Duodenal mucosa (tissue), 2 donors: ENCODE data around the gene TUBB6.

Experiments used
- H3K27ac ChIP-seq: one replicate; pipeline ENCODE4 v1.7.0; 2013; ENCODE audit warnings: low read depth, low read length
- H3K27me3 ChIP-seq, 2 donors: one replicate each; pipeline ENCODE4 v1.7.0; 2013; ENCODE audit warnings: low read length in 2 of 2, control low read depth in 1 of 2; ENCODE audit not compliant: insufficient read depth in 2 of 2, control insufficient read depth in 1 of 2
- H3K36me3 ChIP-seq, 2 donors: one replicate each; pipeline ENCODE4 v1.7.0; 2013; ENCODE audit warnings: low read length in 2 of 2, control low read depth in 1 of 2; ENCODE audit not compliant: insufficient read depth in 2 of 2, control insufficient read depth in 1 of 2
- H3K4me1 ChIP-seq, 2 donors: one replicate each; pipeline ENCODE4 v1.7.0; 2013; ENCODE audit warnings: low read length in 2 of 2, control low read depth in 1 of 2; ENCODE audit not compliant: insufficient read depth in 2 of 2, control insufficient read depth in 1 of 2
- H3K4me3 ChIP-seq, 2 donors: one replicate each; pipeline ENCODE4 v1.7.0; 2013; ENCODE audit warnings: low read length in 2 of 2, low read depth in 1 of 2
- H3K9ac ChIP-seq, 2 donors: one replicate each; pipeline ENCODE4 v1.7.0; 2013; ENCODE audit warnings: low read length in 2 of 2, low read depth in 1 of 2
- H3K9me3 ChIP-seq, 2 donors: one replicate each; pipeline ENCODE4 v1.7.0; 2013; ENCODE audit warnings: low read length in 2 of 2, control low read depth in 1 of 2; ENCODE audit not compliant: control insufficient read depth in 1 of 2

The TUBB6 gene

DNA sequence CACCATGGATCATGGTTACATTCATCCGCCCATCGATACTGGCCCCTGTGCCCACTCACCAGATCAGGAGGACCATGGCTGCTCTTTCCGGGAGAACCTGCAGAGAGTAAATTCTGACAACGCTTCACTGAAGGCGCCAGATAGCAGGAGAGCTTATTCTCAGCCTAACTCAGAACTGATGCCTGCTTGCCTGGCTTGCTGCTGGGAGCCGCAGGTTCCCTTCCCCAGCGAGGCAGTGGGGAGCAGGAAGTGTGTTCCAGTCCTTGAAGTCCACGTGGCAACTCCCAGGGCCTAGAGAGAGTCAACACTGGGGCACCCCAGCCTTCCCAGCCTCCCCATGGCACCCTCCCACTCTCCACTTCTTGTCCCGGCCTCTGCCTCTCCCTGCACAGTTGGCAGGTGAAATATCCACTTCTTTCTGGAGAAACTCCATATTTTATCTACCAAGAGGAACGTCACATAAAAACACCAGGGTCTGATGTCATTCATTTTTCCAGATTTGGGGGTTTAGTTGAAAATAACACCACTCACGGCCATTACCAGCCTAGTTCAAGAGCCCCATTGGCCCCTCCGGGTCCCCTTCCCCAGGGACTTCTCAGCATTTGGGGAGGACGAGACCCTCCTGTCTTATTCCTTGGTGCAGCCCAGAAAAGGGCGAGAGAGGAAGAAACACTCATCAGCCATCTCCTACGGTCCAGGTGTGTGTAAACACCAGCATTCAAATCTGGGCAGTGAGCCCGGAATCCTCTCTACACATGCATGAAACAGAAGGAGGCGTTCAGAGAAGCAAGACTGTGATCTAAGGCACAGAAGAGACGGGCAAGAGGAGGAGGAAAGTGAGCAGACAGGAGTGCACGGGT lies 3.5 kb upstream of the TUBB6 start:
- H3K4me3 ChIP-seq = no peak overlapping the region
- H3K27ac ChIP-seq = no peak overlapping the region
- H3K4me1 ChIP-seq = peaks cover 3 to 13% of the 10 kb centered on the region in 2 donors
- no peaks in the 10 kb centered on the region for H3K36me3 ChIP-seq
- H3K9me3 ChIP-seq = no peaks in the 10 kb centered on the region
- no peak overlapping the region for H3K9ac ChIP-seq
- peaks cover 16 to 22% of the 10 kb centered on the region in 2 donors for H3K27me3 ChIP-seq

DNA sequence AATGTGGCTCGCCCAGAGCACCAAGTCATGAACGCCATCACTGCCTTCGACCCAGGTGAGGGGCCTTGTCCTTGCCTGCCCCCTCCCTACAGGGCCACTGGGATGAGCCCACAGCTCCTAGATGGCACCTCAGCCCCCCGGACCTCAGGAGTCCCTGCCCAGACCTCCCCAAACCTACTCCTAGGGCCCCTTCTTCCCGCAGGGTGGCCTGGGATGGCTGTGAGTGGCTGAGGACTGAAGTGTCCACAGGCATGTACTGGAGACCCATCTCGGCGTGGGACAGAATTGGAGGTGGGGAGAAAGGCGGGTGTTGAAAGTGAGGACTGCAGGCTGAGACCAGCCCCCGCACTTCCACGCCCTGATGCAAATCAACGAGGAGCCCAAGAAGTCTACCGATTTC lies 2.8 kb upstream of the TUBB6 start:
- Histone ChIP-seq H3K9me3 (no peaks in the 10 kb centered on the region), H3K9ac (no peak overlapping the region), H3K27ac (no peak overlapping the region), H3K36me3 (no peaks in the 10 kb centered on the region), H3K4me1 (peaks cover 4 to 13% of the 10 kb centered on the region in 2 donors), H3K27me3 (peaks cover 19 to 27% of the 10 kb centered on the region in 2 donors), H3K4me3 (no peak overlapping the region)

GRCh38 chr18:12305930-12306629 lies 2.0 kb upstream of the TUBB6 start:
- H3K4me3 ChIP-seq = no peak overlapping the region
- H3K27me3 ChIP-seq = peaks cover 19 to 27% of the 10 kb centered on the region in 2 donors
- peaks cover 4 to 13% of the 10 kb centered on the region in 2 donors for H3K4me1 ChIP-seq
- no peak overlapping the region for H3K27ac ChIP-seq
- no peak overlapping the region for H3K9ac ChIP-seq
- no peaks in the 10 kb centered on the region for H3K9me3 ChIP-seq
- H3K36me3 ChIP-seq = no peaks in the 10 kb centered on the region

- peaks cover 4 to 13% of the 10 kb centered on the region in 2 donors for H3K4me1 ChIP-seq
- peak overlapping the region; percentile 62 for H3K27ac ChIP-seq
- H3K36me3 ChIP-seq = no peaks in the 10 kb centered on the region
- H3K27me3 ChIP-seq = peaks cover 19 to 27% of the 10 kb centered on the region in 2 donors
- no peak overlapping the region for H3K9ac ChIP-seq
- peak overlapping the region; percentile 31 to 58 for H3K4me3 ChIP-seq
- peaks cover 0 to 3% of the 10 kb centered on the region in 2 donors for H3K9me3 ChIP-seq
These were observed 1.0 kb upstream of the TUBB6 start for GRCh38 chr18:12306752-12307700.

GRCh38 chr18:12308386-12309100 lies 502 bp downstream of the TUBB6 start:
- Histone ChIP-seq H3K9me3 (peaks cover 3 to 8% of the 10 kb centered on the region in 2 donors), H3K27ac (peak overlapping the region; percentile 82), H3K27me3 (peaks cover 19 to 27% of the 10 kb centered on the region in 2 donors), H3K4me1 (peaks cover 4 to 13% of the 10 kb centered on the region in 2 donors), H3K9ac (peak overlapping the region in 1 of 2 donors; percentile 15), H3K36me3 (no peaks in the 10 kb centered on the region), H3K4me3 (peak overlapping the region; percentile 54 to 63)

DNA sequence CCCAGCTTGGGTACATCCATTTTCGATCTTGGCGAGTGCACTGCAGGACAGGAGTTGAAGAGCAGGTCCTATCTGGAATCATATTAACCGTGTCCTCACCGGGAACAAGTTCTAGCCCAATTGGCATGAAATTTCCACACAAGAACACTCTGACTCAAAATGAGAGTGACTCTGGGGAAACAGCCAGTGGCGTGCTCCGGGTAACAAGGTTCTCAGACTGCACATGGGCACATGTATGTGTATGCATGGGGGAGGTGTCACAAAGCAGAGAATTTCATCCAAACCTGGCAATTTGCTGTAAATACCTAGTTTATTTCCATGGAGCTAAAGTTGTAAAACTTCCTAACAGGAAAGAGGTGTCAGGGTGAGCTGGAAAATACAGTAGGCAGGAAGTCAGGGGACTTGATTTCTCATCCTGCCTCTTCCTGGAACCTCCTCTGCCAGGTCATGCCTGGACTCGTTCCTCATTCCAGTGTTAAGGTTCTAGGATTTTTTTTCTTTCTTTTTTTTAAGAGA lies 1.7 kb downstream of the TUBB6 start:
- Histone ChIP-seq H3K4me3 (peak overlapping the region; percentile 54 to 63), H3K9me3 (peaks cover 3 to 8% of the 10 kb centered on the region in 2 donors), H3K4me1 (peaks cover 4 to 13% of the 10 kb centered on the region in 2 donors), H3K36me3 (no peaks in the 10 kb centered on the region), H3K9ac (no peak overlapping the region), H3K27me3 (peaks cover 19 to 27% of the 10 kb centered on the region in 2 donors), H3K27ac (peak overlapping the region; percentile 33)

DNA sequence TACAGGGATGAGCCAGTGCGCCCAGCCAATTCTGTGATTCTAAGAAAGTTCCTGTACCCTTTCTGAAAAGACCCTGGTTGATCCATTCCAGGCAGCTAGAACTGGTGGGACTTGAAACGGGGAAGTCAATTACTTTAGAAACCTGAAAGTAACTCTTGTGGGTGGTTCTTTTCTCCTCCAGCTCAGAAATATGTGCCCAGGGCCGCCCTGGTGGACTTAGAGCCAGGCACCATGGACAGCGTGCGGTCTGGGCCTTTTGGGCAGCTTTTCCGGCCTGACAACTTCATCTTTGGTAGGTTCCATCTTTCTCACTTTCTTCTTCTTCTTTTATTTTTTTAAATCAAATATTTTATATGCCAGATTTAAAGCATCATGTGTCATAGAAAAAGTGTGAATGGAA lies 2.7 kb downstream of the TUBB6 start:
- H3K4me1 ChIP-seq = peaks cover 4 to 13% of the 10 kb centered on the region in 2 donors
- no peak overlapping the region for H3K4me3 ChIP-seq
- H3K27me3 ChIP-seq = peaks cover 19 to 27% of the 10 kb centered on the region in 2 donors
- H3K36me3 ChIP-seq = no peaks in the 10 kb centered on the region
- peaks cover 3 to 8% of the 10 kb centered on the region in 2 donors for H3K9me3 ChIP-seq
- H3K27ac ChIP-seq = no peak overlapping the region
- no peak overlapping the region for H3K9ac ChIP-seq

DNA sequence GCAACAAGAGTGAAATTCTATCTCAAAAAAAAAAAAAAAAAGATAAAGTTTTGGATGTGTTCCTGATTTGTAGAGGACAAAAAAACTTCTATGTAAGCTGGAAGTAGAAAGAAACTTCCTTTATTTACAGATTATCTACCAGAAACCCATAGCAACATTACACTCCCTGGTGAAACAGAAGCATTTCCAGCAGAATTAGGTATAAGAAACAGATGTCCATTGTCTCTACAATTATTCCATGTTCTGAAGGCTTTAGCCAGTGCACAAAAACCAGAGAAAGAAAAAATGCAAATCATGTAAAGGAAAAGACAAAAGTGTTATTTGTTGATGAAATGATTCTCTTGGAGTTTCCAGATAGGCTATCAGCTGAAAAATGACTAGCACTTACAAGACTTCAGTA lies 4.9 kb downstream of the TUBB6 start:
- H3K36me3 ChIP-seq = no peaks in the 10 kb centered on the region

More for the DNA sequence above, 4.9 kb downstream of the TUBB6 start:
- H3K4me3 ChIP-seq = no peak overlapping the region
- H3K9ac ChIP-seq = no peak overlapping the region
- H3K27ac ChIP-seq = no peak overlapping the region
- H3K9me3 ChIP-seq = peaks cover 3 to 8% of the 10 kb centered on the region in 2 donors
- peaks cover 6 to 9% of the 10 kb centered on the region in 2 donors for H3K27me3 ChIP-seq
- H3K4me1 ChIP-seq = peaks cover 4 to 8% of the 10 kb centered on the region in 2 donors
